Stimulated activated CD8-positive, alpha-beta memory T cell treated with anti-CD3 and anti-CD28 coated beads, Interleukin-12 subunit alpha, Interleukin-12 subunit beta, amount 100 ng/mL, for 4 hours (primary cell): ENCODE results near the gene ARSA.
"Not testable (repeated sequence)": the region's sequence is repeated elsewhere in the genome, so short reads cannot be mapped to it uniquely, and the experiment has no call there.

Experiments used
- DNase-seq: peaks from one replicate; pipeline ENCODE4 v3.0.0-alpha.2; 2020; ENCODE audit warnings: low read depth

The ARSA gene

DNA sequence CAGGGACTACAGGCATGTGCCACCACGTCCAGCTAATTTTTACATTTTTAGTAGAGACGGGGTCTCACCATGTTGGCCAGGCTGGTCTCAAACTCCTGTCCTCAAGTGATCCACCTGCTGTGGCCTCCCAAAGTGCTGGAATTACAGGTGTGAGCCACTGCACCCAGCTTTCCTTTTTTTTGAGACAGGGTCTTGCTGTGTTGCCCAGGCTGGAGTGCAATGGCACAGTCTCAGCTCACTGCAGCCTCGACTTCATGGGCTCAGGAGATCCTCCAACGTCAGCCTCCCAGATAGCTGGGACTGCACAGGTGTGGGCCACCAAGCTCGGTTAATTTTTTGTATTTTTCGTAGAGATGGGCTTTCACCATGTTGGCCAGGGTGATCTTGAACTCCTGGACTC is 26.7 kb upstream of the ARSA start:
- DNase-seq, result not testable (repeated sequence)

DNA sequence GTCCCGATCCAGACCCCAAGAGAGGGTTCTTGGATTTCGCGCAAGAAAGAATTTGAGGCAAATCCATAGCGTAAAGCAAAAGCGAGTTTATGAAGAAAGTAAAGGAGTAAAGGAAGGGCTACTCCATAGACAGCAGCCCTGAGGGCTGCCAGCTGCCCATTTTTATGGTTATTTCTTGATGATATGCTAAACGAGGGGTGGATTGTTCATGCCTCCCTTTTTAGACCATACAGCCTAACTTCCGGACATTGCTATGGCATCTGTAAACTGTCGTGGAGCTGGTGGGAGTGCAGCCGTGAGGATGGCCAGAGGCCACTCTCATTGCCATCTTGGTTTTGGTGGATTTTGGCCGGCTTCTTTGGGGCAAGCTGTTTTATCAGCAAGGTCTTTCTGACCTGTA is 25.3 kb upstream of the ARSA start:
- DNase-seq, result no peak

DNA sequence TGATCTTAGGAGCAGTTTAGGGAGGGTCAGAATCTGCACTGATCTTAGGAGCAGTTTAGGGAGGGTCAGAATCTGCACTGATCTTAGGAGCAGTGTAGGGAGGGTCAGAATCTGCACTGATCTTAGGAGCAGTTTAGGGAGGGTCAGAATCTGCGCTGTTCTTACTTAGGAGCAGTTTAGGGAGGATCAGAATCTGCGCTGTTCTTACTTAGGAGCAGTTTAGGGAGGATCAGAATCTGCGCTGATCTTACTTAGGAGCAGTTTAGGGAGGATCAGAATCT is 15.8 kb upstream of the ARSA start:
- not testable (repeated sequence) for DNase-seq

DNA sequence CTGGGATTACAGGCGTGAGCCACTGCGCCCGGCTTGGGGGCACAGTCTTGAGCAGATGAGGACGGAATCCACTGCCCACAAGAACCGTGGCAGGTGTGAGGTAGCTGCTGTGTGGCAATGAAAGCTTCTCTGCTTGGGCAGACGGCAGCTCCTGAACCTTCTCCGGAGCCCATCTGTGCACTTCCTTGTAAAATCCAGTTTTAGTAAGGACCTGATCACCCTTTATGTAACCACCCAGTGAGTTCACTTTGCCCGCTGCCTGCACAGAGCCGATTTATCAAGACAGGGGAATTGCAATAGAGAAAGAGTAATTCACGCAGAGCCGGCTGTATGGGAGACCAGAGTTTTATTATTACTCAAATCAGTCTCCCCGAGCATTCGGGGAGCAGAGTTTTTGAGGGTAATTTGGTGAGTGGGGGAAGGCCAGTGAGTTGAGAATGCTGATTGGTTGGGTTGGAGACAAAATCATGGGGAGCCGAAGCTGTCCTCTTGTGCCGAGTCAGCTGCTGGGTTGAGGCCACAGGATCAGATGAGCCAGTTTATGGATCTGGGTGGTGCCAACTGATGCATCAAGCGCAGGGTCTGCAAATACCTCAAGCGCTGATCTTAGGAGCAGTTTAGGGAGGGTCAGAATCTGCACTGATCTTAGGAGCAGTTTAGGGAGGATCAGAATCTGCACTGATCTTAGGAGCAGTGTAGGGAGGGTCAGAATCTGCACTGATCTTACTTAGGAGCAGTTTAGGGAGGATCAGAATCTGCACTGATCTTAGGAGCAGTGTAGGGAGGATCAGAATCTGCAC is 15.3 kb upstream of the ARSA start:
- not testable (repeated sequence) for DNase-seq

DNA sequence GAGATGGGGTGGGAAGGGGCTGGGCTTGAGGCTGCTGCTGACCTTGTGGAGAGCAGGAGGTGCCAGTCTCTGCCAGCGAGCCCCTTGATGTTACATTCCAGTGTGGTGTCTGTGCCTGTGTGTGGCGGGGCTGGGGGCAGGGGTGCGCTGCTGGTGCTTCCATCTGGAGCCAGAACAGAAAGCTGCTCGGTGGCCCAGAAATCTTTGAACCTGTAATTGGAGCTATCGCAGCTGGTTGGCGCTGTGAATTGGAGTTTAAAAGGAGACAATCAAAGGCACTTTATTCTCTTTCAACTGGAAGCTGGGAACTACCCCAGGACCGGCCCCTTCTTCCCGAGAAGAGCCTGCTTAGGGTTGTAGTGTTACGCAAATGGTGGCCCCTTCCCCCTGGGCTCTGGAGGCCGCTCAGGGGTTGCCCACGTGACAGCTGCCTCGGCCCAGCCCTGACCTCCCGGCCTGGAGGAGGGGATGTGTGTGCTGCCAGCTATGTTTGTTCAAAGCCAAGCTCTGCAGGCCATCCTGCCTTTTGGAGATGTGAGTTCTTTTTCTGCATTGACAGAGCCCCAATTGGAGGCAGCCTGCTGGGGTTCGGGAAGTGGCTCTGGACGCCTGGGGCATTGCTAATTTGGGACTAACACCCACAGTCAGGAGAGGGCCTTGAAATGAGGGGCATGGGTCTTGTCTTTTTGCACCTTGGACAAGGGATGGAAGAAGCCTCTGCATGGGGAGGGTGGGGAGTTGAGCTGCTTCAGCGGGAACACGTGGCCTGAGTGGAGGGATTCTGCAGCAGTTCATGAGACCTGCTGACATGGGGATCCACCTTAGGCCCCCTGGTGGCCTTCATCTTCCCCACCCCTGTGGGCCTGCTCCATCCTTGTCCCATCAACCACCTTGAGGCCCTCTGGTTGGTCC is 14.0 kb upstream of the ARSA start:
- DNase-seq, result no peak

DNA sequence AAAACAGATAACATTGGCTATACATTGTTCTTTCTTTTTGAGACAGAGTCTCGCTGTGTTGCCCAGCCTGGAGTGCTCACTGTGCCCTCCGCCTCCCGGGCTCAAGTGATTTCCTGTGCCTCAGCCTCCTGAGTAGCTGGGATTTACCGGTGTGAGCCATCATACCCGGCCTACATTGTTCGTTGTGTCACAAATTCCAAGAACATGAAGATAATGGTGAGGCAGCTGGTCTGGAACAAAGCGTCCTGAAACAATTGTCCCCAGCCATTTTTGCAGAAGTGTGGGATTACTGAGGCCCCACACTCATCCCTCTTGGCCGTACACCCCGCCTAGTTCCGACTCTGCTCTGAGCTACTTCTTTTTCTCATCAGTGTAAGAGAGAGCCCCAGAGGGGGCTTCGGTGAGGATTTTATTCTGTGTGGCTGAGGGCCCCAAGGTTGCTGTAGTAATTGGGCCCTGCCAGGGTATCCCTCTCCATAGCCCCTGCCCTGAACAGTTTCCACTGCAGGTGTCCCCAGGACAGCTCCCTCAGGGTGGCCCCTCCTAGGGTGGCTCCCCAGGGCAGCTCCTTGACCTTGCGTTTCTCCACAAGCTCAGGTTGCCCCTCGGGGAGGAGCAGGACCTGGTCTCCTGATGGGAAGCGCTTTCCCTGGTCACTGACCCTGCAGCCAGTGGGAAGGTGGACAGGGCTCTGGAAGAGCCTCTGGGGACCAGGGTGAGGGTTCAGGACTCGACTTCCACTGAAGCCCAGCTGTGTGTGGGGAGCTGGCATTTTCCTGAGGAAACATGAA is 13.1 kb upstream of the ARSA start:
- DNase-seq, result no peak

DNA sequence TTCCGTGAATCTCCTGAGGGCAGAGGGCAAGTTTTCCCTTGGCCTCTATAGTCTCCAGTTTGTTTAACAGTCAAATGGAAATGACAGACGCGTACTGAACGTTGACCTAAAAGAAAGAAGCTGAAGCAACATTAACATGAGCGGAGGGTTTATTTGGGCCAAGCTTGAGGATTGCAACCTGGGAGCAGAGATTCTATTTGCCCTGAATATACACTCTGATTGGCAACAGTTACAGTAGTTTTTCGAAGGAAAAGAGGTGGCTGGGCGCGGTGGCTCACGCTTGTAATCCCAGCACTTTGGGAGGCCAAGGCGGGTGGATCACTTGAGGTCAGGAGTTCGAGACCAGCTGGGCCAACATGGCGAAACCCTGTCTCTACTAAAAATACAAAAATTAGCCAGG is 12.3 kb upstream of the ARSA start:
- DNase-seq, result not testable (repeated sequence)

DNA sequence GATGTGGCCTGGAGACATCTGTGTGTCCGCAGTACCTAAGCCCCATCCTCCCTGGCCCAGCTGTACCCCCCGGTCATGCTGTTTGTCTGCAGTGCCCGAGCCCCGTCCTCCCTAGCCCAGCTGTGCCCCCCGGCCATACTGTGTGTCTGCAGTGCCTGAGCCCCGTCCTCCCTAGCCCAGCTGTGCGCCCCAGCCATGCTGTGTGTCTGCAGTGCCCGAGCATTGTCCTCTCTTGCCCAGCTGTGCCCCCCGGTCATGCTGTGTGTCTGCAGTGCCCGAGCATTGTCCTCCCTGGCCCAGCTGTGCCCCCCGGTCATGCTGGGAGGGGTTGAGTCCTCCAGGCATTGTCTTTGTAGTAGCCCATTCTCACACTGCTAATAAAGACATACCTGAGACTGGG is 7.6 kb upstream of the ARSA start:
- no peak for DNase-seq

DNA sequence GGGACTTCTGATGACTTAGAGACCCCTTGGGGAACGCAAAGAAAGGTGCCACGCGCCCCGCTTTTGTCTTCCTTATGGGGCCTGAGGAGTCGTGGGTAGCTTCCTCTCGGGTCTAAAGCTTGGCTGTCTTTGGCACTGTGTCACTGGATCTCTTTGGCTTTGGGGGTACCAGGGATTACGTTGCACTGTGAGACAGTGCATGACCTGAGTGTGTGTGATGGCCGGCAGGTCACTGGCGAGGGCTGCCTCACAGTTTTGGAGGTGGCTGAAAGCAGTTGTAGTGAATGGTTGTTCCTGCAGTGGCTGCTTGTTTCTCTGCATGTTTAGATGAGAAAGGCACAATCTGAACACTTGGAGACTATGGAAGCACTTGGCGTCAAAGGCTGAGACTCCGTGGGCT is 5.8 kb upstream of the ARSA start:
- no peak for DNase-seq

DNA sequence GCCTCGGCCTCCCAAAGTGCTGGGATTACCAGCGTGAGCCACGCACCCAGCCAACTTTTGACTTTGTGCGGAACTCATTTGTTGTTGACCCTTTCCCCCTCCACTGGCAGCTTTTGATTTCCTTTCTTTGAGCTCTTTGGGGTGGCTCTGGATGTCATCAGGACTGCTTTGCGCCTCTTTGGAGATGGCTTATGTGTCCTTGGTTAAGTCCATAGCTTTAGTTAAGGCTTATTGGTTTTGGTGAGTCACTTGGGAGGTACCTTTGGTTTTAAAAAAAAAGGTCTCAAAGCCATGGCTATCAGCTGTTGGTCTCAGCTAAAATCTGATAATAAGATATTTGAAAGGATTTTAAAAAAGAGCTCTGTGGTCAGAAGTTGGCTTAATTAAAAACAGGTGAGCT is 5.1 kb upstream of the ARSA start:
- DNase-seq, result no peak

DNA sequence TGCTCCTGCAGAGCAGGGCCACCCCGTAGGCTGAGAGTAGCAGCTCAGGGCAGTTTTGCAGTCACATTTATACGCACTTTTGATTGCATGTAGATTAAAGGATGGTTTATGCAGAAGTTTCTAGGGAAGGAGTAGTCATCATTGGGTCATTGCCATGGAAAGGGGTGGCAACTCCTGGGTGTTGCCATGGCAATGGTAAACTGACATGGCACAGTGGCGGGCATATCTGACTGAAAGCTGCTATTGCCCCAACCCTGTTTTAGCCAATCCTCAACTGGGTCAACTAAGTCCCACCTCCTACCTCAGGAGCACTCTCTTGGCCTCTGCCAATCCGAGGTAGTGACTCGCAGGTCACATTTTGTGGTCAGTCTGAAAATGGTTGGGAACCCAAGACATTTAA is 2.4 kb upstream of the ARSA start:
- DNase-seq, result no peak

DNA sequence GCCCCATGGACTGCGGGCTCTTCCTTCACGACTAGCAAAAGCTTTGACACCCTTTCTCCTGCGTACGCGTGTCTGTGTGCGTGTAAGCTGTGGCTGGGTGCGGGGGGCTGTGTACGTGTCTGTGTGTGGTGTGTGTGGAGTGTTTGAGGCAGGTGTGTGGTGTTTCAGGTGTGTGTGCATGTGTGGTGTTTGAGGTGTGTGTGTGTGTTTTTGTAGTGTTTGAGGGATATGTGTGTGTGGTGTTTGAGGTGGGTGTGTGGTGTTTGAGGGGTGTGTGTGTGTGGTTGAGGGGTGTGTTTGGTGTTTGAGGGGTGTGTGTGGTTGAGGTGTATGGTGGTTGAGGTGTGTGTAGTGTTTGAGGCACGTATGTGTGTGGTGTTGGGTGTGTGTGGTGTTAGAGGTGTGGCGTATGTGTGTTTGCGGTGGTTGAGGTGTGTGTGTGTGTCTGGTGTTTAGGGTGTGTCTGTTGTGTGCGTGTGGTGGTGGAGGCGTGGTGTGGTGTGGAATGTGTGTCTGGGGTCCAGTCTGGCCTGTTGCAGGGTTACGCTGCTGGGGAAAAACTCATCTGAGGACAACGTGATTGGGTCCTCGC is 687 bp upstream of the ARSA start:
- no peak for DNase-seq

DNA sequence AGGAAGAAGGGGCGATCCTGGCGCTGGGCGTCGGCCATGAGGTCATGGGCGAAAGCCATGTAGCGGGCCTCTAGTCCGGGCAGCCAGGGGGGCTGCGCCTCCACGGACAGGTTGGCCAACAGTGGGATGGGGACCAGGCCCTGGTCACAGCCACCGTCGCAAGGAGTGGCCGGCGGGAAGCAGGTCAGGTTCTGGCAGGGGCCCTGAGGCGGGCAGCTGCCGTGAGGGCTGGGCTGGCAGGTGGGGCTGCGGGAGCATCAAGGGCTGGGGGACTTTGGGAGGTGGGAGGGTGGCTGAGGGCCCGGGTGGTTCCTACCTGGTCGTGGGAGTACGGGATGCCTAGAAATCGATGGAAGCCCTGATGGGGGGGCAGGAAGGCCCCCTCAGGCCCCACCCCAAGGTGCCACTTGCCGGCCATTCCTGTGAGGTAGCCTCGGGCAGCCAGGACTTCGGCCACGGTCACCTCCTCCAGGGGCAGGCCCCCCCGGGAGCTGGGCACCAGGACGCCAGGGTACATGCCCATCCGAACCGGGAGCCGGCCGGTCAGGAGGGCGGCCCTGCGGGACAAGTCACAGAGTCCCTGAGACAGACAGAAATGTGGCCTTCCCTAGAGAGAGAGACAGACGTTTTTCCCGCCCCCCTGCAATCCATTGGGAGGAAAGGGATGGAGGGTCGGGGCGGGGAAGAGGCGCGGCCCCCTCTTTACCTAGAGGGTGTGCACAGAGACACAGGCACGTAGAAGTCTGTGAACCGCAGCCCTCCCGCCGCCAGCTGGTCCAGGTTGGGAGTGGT is 906 bp downstream of the ARSA start:
- DNase-seq, result no peak

DNA sequence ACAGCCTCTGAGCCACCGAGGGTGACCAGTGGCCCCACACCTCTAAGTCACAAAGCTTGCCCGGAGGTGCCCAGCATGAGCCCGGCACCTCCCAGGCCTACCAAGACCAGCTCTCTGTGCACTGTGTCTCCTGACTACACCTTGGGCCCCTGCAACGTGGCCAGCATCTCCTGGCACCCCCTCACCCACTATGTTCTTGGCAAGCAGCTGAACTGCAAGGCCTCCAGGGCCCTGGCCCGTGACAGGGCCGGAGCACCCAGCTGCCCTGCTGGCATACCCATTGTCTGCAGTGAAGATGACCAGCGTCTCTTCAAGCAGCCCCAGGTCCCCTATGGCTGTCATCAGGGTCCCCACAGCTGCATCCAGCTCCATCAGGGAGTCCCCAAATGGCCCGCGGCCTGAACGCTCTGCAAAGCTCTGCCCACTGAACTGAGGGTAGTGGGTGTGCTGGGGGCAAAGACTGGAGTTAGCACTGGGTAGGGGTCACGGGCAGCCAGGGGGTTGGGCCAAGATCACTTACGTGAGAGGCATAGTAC is 1.6 kb downstream of the ARSA start:
- no peak for DNase-seq

DNA sequence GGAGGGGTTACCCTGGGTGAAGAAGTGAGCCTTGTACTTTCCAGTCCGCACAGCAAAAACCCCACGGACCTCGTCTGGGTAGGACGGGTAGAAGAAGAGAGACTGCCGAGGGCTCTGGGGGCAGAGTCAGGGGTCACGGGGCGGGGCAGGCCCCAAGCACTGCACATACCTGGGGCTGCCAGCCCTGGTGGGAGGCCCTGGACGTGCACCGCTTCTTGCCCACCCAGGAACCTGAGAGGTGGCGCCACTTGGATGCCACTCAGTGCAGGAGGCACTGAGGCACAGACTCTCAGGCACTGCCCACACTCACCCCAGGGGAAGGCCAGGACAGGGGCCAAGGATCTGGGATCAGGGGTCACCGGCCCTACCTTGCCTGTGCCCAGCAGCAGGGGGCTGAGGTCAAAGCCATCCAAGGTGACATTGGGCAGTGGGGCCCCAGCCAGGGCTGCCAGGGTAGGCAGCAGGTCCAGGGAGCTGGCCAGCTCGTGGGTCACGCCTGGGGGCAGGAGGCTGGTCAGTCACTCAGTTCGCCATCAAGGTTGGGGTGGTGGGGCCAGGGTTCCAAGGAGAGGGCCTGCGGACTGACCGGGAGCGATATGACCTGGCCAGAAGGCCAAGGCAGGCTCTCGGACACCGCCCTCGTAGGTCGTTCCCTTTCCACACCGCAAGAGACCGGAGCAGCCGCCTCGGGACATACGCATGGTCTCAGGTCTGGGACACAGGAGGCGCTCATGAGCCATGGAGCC is 2.2 kb downstream of the ARSA start:
- no peak for DNase-seq

DNA sequence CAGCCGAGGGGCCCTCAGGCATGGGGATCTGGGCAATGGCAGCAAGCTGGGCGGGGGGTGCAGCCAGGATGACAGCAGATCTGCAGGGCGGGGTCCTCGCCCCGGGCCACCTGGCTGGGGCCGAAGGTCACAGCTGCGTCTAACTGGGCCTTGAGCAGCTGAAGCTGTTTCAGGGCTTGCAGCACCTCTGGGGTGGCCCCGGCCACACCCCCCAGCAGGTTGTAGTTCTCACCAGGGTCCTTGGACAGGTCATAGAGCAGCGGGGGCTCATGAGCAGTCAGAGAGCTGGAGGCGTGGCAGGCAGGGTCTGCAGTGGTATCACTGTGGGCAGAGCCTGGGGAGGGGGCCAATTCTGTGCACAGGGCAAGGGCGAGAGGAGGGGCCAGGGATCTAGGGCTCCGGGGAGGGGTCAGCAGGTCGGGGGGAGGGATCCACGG is 2.8 kb downstream of the ARSA start:
- DNase-seq, result no peak

DNA sequence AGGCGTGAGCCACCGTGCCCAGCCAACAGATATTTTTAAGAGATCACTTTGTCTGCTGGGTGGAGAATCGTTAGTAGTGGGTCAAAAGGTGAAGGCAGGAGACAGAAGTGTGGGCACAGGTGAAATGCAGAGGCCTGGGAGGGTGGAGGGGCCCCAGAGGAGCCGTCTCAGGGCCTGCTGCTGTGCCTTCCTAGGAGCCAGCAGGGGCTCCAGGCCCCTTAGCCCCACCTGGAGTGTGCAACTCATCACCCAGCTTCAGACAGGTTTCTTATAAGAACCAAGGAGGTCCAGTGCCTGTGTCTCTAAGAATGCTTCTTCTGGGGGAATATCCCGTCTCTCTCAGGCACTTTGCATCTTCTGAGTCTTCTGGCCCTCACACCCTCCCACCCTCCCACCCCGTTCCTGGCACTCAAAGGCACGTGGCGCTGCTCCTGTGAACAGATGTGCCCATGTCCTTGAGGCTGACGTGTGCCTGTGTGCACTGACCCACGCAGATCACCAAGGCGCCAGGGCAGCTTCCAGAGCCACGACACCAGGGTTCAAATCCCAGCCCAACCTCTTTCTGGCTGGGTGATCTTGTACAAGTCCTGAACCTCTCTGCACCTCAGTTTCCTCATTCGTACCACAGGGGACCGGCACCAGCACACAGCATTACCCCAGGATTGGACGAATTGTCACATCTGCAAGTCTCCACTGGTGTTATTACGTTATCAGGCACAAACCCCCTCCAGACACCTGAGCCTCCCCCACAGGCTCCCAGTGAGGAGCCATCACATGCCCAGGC is 3.4 kb downstream of the ARSA start:
- DNase-seq, result no peak

DNA sequence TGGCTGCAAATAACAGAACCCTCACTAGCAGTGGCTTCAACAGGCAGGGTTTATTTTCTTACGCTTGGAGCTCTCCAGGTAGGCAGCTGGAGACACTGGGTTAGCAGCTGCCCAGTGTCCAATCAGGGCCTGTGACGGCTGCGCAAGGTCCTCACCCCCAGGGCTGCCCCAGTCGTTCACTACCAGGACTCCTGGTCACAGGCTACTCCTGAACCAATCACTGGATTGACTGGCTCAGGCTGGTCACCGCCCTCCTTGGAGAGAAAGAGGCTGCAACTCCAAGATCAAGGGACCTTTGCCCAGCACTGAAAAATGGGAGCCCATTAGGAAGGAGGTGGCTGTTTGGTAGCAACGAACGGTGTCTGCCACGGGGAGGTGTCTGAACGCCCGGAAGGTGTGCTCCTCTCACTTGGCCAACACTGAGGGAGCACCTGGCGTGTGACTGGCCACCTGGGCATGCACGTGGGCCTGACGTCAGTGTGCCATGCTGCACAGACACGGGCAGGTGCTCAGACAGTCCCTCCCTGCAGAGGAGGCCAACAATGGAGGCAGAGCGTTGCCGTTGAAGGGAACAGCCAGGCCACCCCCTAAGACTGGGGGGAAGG is 5.1 kb downstream of the ARSA start:
- DNase-seq, result no peak
